Osteocyte (in vitro differentiated cells): Measurements from ENCODE around the gene KNTC1. TPM values are rescaled to one million over a fixed set of nuclear protein-coding genes. Genes with fewer than 3 reads are reported as not detected.
"Not testable (repeated sequence)": the region's sequence is repeated elsewhere in the genome, so short reads cannot be mapped to it uniquely, and the experiment has no call there.

Experiments used
- DNase-seq: peaks from one replicate; pipeline ENCODE4 v3.0.0; 2021; ENCODE audit warnings: mixed read lengths; ENCODE audit not compliant: unreplicated experiment; ENCODE audit errors: extremely low spot score
- H3K27ac Mint-ChIP-seq: one replicate; pipeline ENCODE4 v1.8.0; 2021; ENCODE audit warnings: mild to moderate bottlenecking, mixed read lengths; ENCODE audit not compliant: unreplicated experiment
- H3K27me3 Mint-ChIP-seq: one replicate; pipeline ENCODE4 v1.8.0; 2021; ENCODE audit warnings: mixed read lengths; ENCODE audit not compliant: unreplicated experiment
- H3K36me3 Mint-ChIP-seq: one replicate; pipeline ENCODE4 v1.8.0; 2021; ENCODE audit warnings: mixed read lengths; ENCODE audit not compliant: unreplicated experiment
- H3K4me1 Mint-ChIP-seq: one replicate; pipeline ENCODE4 v1.8.0; 2021; ENCODE audit warnings: mixed read lengths; ENCODE audit not compliant: unreplicated experiment
- H3K4me3 Mint-ChIP-seq: one replicate; pipeline ENCODE4 v1.8.0; 2021; ENCODE audit warnings: mild to moderate bottlenecking, moderate library complexity, mixed read lengths; ENCODE audit not compliant: unreplicated experiment
- H3K9me3 Mint-ChIP-seq: one replicate; pipeline ENCODE4 v1.8.0; 2021; ENCODE audit warnings: mixed read lengths; ENCODE audit not compliant: unreplicated experiment
- CTCF ChIP-seq: fragments of 200-600 bp; sonication (generic); IDR thresholded peaks from 2 replicates; pipeline ENCODE4 v1.5.0; 2021; ENCODE audit warnings: antibody characterized with exemption, mild to moderate bottlenecking, moderate library complexity
- long read RNA-seq: library from polyadenylated mRNA; unstranded; transcript quantifications from one replicate; pipeline ENCODE4 v2.0.0, GENCODE V29; 2021
- total RNA-seq: library from RNA; stranded (reverse); gene quantifications from 2 replicates; pipeline ENCODE4 v1.2.1, GENCODE V29; 2021

The KNTC1 gene
- total RNA-seq, result 14.1 and 18.5 TPM in 2 replicates
- long read RNA-seq, partial matches to known transcripts, result 10 of 24 reads
- long read RNA-seq, other reads (novel, unspliced or antisense), result 14 of 24 reads

- H3K27ac Mint-ChIP-seq, result no peak within 1 kb of the TSS
- H3K36me3 Mint-ChIP-seq, result peaks cover 14% of the 10 kb centered on the region
Measured at GRCh38 chr12:122526683-122527477, at the start of gene KNTC1, which contains the start of gene RSRC2. Gene KNTC1 (plus strand): TSS chr12:122527249. CDS start chr12:122530064, 2,815 bp downstream. Gene RSRC2 (minus strand): TSS chr12:122526936. CDS start chr12:122526853, 83 bp downstream.

DNA sequence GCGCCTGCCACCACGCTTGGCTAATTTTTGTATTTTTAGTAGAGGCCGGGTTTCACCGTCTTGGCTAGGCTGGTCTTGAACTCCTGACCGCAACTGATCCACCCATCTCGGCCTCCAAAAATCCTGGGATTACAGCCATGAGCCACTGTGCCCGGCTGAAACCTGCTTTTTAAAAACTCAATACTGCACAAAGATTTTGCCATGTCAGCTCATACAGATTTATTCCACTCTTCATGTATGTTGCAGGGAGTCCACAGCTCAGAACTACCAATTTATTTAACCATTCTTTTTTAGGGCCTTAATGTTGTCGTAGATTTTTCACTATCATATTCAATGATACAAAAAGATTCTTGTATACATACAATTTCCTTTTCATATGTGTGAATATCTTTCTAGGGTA lies 46.3 kb upstream of the KNTC1 start:
- no peaks in the 10 kb centered on the region for H3K9me3 Mint-ChIP-seq
- H3K4me1 Mint-ChIP-seq, result peaks cover 11% of the 10 kb centered on the region
- H3K27ac Mint-ChIP-seq, result no peak overlapping the region
- H3K27me3 Mint-ChIP-seq, result no peaks in the 10 kb centered on the region
- peaks cover 59% of the 10 kb centered on the region for H3K36me3 Mint-ChIP-seq
- DNase-seq, result peak; percentile 51
- TF ChIP-seq CTCF, result no peak
- no peak overlapping the region for H3K4me3 Mint-ChIP-seq

More at GRCh38 chr12:122526683-122527477, at the start of gene KNTC1, which contains the start of gene RSRC2:
- no peak for TF ChIP-seq CTCF
- H3K9me3 Mint-ChIP-seq, result no peaks in the 10 kb centered on the region
- H3K27me3 Mint-ChIP-seq, result no peaks in the 10 kb centered on the region
- H3K4me1 Mint-ChIP-seq, result peaks cover 27% of the 10 kb centered on the region
- H3K4me3 Mint-ChIP-seq, result no peak within 1 kb of the TSS
- DNase-seq, result peak; percentile 99

DNA sequence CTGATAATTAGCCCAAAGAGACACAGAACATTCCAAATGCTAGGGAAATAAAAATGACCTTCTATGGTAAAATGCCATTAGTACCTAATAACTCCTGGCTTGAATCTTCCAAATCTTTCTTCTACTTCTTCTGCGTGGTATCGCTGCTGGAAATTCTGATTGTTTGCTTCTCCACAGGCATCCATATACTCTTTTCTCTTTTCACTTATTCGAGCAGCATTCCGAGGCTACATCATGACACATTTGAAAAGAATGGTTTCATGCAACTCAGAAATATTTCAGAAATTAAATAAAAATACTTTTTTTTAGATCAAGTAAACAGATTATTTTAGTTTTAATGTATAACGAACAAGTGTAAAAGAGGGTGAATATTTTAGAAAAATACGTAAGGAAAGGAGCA lies 45.2 kb upstream of the KNTC1 start:
- H3K27ac Mint-ChIP-seq, result peak overlapping the region; percentile 45
- no peaks in the 10 kb centered on the region for H3K27me3 Mint-ChIP-seq
- no peak overlapping the region for H3K4me3 Mint-ChIP-seq
- H3K4me1 Mint-ChIP-seq, result peaks cover 11% of the 10 kb centered on the region
- TF ChIP-seq CTCF, result no peak
- H3K9me3 Mint-ChIP-seq, result no peaks in the 10 kb centered on the region
- DNase-seq, result no peak
- H3K36me3 Mint-ChIP-seq, result peaks cover 56% of the 10 kb centered on the region

DNA sequence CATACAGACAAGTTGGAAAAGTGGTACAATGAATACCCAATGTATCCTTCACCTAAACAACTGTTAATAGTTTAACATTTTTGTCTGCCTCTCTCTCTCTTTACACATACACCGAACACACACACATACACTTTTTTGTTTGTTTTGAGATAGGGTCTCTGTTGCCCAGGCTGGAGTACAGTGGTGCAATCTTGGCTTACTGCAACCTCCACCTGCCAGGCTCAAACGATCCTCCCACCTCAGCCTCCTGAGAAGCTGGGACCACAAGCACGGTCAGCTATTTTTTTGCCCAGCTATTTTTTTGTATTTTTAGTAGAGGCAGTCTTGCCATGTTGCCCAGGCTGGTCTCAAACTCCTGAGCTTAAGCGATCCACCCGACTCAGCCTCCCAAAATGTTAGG lies 43.1 kb upstream of the KNTC1 start:
- DNase-seq, result peak; percentile 19
- no peaks in the 10 kb centered on the region for H3K9me3 Mint-ChIP-seq
- TF ChIP-seq CTCF, result no peak
- no peak overlapping the region for H3K4me3 Mint-ChIP-seq
- H3K36me3 Mint-ChIP-seq, result peaks cover 51% of the 10 kb centered on the region
- peaks cover 11% of the 10 kb centered on the region for H3K4me1 Mint-ChIP-seq
- H3K27me3 Mint-ChIP-seq, result no peaks in the 10 kb centered on the region
- peak overlapping the region; percentile 70 for H3K27ac Mint-ChIP-seq

- H3K4me3 Mint-ChIP-seq, result not testable (repeated sequence)
- peaks cover 52% of the 10 kb centered on the region for H3K36me3 Mint-ChIP-seq
Measured at GRCh38 chr12:122484385-122484784, 42.7 kb upstream of the KNTC1 start.

DNA sequence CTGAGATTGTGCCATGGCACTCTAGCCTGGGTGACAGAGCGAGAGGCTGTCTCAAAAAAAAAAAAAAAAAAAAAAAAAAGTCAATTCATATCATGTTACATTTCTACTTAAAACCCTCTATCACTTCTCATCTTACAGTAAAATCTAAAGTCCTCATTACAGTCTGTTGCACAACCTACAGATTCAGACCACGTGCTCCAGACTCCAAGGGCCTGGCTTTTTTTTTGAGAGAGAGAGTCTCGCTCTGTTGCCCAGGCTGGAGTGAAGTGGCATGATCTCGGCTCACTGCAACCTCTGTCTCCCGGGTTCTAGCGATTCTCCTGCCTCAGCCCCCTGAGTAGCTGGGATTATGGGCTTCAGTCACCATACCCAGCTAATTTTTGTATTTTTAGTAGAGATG lies 40.7 kb upstream of the KNTC1 start:
- Mint-ChIP-seq H3K36me3 (peaks cover 52% of the 10 kb centered on the region), H3K4me1 (peaks cover 11% of the 10 kb centered on the region)
- DNase-seq, H3K27ac Mint-ChIP-seq, H3K9me3 Mint-ChIP-seq, H3K4me3 Mint-ChIP-seq, H3K27me3 Mint-ChIP-seq: not testable (repeated sequence)

More at GRCh38 chr12:122484385-122484784, 42.7 kb upstream of the KNTC1 start:
- H3K27me3 Mint-ChIP-seq, H3K9me3 Mint-ChIP-seq, H3K27ac Mint-ChIP-seq, DNase-seq: not testable (repeated sequence)
- H3K4me1 Mint-ChIP-seq, result peaks cover 11% of the 10 kb centered on the region
